K562 (cell line): ENCODE data around the gene FKRP. TPM values are rescaled to one million over a fixed set of nuclear protein-coding genes. Genes with fewer than 3 reads are reported as not detected.

Source experiments
- ATF6 ChIP-seq: sonication (generic); formaldehyde crosslinking; IDR thresholded peaks from 2 replicates; pipeline ENCODE4 v1.4.0; 2020; ENCODE audit warnings: mild to moderate bottlenecking, missing genetic modification reagents
- FUS ChIP-seq: fragments of 200-400 bp; formaldehyde crosslinking; optimal IDR thresholded peaks from 2 replicates; pipeline ENCODE3; 2017; ENCODE audit warnings: low read depth, low read length
- GABPA ChIP-seq: fragments of 200-800 bp; sonication (Bioruptor generic); conservative IDR thresholded peaks from 2 replicates; pipeline ENCODE4 v1.6.1; 2016; ENCODE audit warnings: low read depth, missing genetic modification characterization, missing compliant biosample characterization
- HDAC1 ChIP-seq, 2 experiments: fragments of 450-650 bp; IDR thresholded peaks; 2 replicates each; pipeline ENCODE4 v1.6.1; 2016 to 2017; ENCODE audit warnings: inconsistent platforms in 1 of 2, mild to moderate bottlenecking in 1 of 2, moderate library complexity in 1 of 2
- MBD2 ChIP-seq: sonication (generic); IDR thresholded peaks from 2 replicates; pipeline ENCODE4 v1.6.1; 2016; ENCODE audit warnings: low read depth, borderline replicate concordance
- MCM5 ChIP-seq: fragments of 450-650 bp; IDR thresholded peaks from 2 replicates; pipeline ENCODE4 v1.6.1; 2016; ENCODE audit warnings: low read depth
- MGA ChIP-seq: fragments of 450-650 bp; IDR thresholded peaks from 2 replicates; pipeline ENCODE4 v1.6.1; 2016; ENCODE audit warnings: mild to moderate bottlenecking, moderate library complexity
- MTA1 ChIP-seq: fragments of 450-650 bp; IDR thresholded peaks from 2 replicates; pipeline ENCODE4 v1.6.1; 2017; ENCODE audit warnings: borderline replicate concordance
- NCOA2 ChIP-seq, 2 experiments: fragments of 450-650 bp; IDR thresholded peaks; 2 replicates each; pipeline ENCODE4 v1.6.1; 2018; ENCODE audit warnings: mild to moderate bottlenecking in 2 of 2, moderate library complexity in 1 of 2; ENCODE audit not compliant: partially characterized antibody in 2 of 2
- PHB2 ChIP-seq: fragments of 450-650 bp; IDR thresholded peaks from 2 replicates; pipeline ENCODE4 v1.6.1; 2017; ENCODE audit warnings: low read depth
- PML ChIP-seq: IDR thresholded peaks from 2 replicates; pipeline ENCODE4 v1.6.1; 2012; ENCODE audit warnings: low read length, inconsistent platforms
- PRMT5 ChIP-seq: sonication (generic); formaldehyde crosslinking; IDR thresholded peaks from 2 replicates; pipeline ENCODE4 v1.5.0; 2020; ENCODE audit warnings: missing genetic modification reagents
- SIRT6 ChIP-seq: IDR thresholded peaks from one replicate; pipeline ENCODE4 v1.6.1; 2012; ENCODE audit warnings: low read depth, mild to moderate bottlenecking, control low read depth, inconsistent platforms, low read length, moderate library complexity
- SMAD1 ChIP-seq: fragments of 150-350 bp; IDR thresholded peaks from 2 replicates; pipeline ENCODE4 v1.6.1; 2014; ENCODE audit warnings: low read length, low read depth; ENCODE audit not compliant: partially characterized antibody
- SNRNP70 ChIP-seq: fragments of 200-400 bp; formaldehyde crosslinking; optimal IDR thresholded peaks from 2 replicates; pipeline ENCODE3; 2017; ENCODE audit warnings: low read depth, low read length
- SPI1 ChIP-seq: IDR thresholded peaks from 2 replicates; pipeline ENCODE4 v1.6.1; 2011; ENCODE audit warnings: low read depth, low read length, control low read depth, borderline replicate concordance
- polyA plus RNA-seq, 8 experiments: library from polyadenylated mRNA; depleted of rRNA in 4 of 8; stranded (reverse) in 5 of 8; unstranded in 3 of 8; fragments of >200 nt; fragmentation: Nextera tagmentation in 2 of 8; fragmentation: Illumina TruSeq in 1 of 8; extraction: Ambion mirVana in 2 of 8; extraction: Trizol in 1 of 8; gene quantifications; 2 replicates each; pipeline versions ENCODE4 v1.2.1 to v1.2.3, GENCODE V29; 2011 to 2014; ENCODE audit warnings: inconsistent platforms in 1 of 8, missing spikeins in 1 of 8
- total RNA-seq, 7 experiments: library from RNA; depleted of rRNA in 6 of 7; stranded (reverse); fragments of >200 nt in 6 of 7; fragmentation: Illumina TruSeq in 2 of 7; extraction: Trizol in 2 of 7; gene quantifications; 2 replicates each; pipeline versions ENCODE4 v1.2.1 to v1.2.3, GENCODE V29; 2011 to 2021; ENCODE audit warnings: low replicate concordance in 1 of 7

Gene FKRP
- total and polyA plus RNA-seq, 9 of the 15 experiments (the other 6 are each of a cell fraction or from before 2014, with no cell fraction given), result 0.68 to 16.1 (median 6.5) TPM

DNA sequence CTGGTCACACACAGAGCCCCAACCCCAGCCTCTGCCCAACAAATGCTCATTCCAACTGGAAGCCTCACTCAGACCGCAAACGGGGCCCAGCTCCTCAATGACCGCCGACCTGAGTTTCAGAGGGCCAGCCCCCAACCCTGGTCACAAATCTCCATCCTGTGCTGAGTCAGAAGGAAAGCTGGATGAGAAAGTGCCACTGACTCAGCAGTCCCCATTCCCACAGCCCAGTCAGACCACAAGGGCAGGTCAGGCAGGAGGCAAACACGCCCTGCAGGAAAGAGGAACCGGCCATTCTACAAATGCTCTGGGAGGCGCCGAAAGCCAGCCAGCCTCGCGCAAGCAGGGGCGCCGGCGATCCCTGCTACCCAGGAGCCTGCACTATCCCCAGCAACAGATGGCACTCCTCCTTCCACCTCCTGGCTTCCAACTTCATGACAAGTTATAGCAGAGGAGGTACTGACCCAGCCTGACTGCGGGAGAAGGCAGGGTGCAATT, 14.8 kb upstream of the FKRP start (continued):
- 0 out of 2 replicates have a peak, but pooled peaks have one; percentile 17 for TF ChIP-seq GABPA (tag)
- TF ChIP-seq FUS, result no peak
- TF ChIP-seq PML, result no peak
- no peak for TF ChIP-seq NCOA2 (IDR thresholded peaks at IDR 0.05; ENCODE audit: partially characterized antibody in 2 of 2)
- TF ChIP-seq MTA1, result no peak
- no peak for TF ChIP-seq SMAD1
- TF ChIP-seq ATF6 (CRISPR knock-in tag), result no peak
- TF ChIP-seq MCM5, result no peak
- peak in 1 of 2 experiments; percentile 61; a peak in 2 of 4 replicates for TF ChIP-seq HDAC1 (IDR thresholded peaks at IDR 0.05)
- TF ChIP-seq SPI1, result peak; percentile 98
- no peak for TF ChIP-seq PRMT5 (CRISPR knock-in tag)
- TF ChIP-seq MBD2, result no peak
- TF ChIP-seq MGA, result no peak
- TF ChIP-seq SNRNP70, result no peak
- TF ChIP-seq PHB2, result no peak
- no peak for TF ChIP-seq SIRT6
